GM12865 (cell line): Measurements from ENCODE around the gene UMODL1.

Experiments used
- DNase-seq: peaks from one replicate; pipeline ENCODE4 v3.0.0; 2010; ENCODE audit warnings: low read depth
- H3K4me3 ChIP-seq: 2 replicates; pipeline ENCODE4 v1.5.1; 2011; ENCODE audit warnings: mild to moderate bottlenecking, low read depth, low read length, control low read depth
- TF ChIP-seq, protein P1 (sequence below): IDR thresholded peaks from 2 replicates; pipeline ENCODE4 v1.5.1; 2011; ENCODE audit warnings: low read length, control low read depth, low read depth, inconsistent platforms; ENCODE audit not compliant: insufficient read depth; ENCODE audit errors: missing control alignments

Gene UMODL1

GRCh38 chr21:42108554-42109340 is 37.6 kb downstream of the UMODL1 start:
- no peak overlapping the region for H3K4me3 ChIP-seq
- TF ChIP-seq, protein P1, sequence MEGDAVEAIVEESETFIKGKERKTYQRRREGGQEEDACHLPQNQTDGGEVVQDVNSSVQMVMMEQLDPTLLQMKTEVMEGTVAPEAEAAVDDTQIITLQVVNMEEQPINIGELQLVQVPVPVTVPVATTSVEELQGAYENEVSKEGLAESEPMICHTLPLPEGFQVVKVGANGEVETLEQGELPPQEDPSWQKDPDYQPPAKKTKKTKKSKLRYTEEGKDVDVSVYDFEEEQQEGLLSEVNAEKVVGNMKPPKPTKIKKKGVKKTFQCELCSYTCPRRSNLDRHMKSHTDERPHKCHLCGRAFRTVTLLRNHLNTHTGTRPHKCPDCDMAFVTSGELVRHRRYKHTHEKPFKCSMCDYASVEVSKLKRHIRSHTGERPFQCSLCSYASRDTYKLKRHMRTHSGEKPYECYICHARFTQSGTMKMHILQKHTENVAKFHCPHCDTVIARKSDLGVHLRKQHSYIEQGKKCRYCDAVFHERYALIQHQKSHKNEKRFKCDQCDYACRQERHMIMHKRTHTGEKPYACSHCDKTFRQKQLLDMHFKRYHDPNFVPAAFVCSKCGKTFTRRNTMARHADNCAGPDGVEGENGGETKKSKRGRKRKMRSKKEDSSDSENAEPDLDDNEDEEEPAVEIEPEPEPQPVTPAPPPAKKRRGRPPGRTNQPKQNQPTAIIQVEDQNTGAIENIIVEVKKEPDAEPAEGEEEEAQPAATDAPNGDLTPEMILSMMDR: no peak
- no peak for DNase-seq

DNA sequence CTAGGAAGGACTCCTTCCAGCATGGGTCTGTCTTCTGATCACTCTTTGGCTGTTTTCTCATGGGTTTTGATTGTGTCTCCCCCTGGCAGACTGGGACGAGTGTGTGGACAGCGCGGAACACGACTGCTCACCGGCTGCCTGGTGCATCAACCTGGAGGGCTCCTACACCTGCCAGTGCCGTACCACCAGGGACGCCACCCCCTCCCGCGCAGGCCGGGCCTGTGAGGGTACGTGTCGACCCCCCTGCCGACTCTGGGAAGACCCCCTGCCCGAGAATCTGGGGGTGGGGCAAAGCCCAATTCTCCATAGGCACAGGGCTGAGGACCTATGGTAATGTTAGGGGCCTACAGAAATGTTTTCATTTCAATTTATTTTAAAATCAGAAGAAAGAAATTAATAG is 38.4 kb downstream of the UMODL1 start:
- no peak for DNase-seq
- no peak overlapping the region for H3K4me3 ChIP-seq
- TF ChIP-seq, protein P1: no peak

GRCh38 chr21:42109873-42110525 is 38.9 kb downstream of the UMODL1 start:
- no peak for DNase-seq
- TF ChIP-seq, protein P1: no peak
- H3K4me3 ChIP-seq: no peak overlapping the region

DNA sequence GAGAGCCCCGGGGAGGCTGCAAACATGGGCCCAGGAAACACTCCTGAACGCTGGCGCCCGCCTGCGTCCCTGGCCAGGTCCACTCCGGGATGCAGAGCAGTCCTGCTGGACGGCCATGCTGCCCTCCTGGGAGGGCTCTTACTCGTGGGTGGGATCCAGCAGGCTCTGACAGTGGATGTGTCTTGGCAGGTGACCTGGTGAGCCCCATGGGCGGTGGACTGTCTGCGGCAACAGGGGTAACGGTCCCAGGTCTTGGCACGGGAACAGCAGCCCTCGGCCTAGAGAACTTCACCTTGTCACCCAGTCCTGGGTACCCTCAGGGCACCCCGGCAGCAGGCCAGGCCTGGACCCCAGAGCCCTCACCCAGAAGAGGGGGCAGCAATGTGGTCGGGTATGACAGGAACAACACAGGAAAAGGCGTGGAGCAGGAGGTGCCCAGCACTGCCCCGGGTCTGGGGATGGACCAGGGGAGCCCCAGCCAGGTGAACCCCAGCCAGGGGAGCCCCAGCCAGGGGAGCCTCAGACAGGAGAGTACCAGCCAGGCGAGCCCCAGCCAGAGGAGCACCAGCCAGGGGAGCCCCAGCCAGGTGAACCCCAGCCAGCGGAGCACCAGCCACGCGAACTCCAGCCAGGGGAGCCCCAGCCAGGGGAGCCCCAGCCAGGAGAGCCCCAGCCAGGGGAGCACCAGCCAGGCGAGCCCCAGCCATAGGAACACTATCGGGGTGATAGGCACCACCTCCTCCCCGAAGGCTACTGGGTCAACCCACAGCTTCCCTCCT is 39.8 kb downstream of the UMODL1 start:
- no peak for DNase-seq
- H3K4me3 ChIP-seq: no peak overlapping the region
- TF ChIP-seq, protein P1: no peak

DNA sequence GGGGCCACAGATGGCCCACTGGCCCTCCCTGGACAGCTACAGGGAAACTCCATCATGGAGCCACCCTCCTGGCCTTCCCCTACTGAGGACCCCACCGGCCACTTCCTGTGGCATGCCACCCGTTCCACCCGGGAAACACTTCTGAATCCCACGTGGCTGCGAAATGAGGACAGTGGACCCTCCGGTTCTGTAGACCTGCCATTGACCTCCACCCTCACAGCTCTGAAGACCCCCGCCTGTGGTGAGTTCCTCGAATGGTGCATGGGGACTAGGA is 40.3 kb downstream of the UMODL1 start:
- TF ChIP-seq, protein P1: no peak
- H3K4me3 ChIP-seq: no peak overlapping the region
- DNase-seq: no peak

DNA sequence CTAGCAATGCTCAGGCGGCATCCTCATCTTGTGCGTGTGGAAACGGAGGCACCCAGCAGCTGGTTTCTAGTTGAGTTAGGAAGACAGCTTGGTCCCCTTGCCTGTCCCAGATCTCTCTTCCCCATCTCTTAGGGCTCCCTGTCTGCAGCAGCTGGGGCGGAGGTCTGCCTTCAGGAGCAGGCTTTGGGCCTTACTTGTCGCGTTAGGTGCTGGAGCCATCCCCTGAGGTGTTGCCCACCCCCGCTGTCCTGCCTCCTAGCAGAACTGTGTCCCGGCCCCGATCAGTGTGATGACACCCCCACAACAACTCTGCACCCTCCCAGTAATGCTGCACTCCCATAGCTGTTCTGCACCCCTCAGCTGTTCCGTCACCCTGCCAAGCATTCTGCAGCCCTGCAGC is 40.7 kb downstream of the UMODL1 start:
- TF ChIP-seq, protein P1: no peak
- no peak for DNase-seq
- no peak overlapping the region for H3K4me3 ChIP-seq
